HG02885 (cell line): ENCODE data around the gene ATP2B2.
"Not testable (repeated sequence)": the region's sequence is repeated elsewhere in the genome, so short reads cannot be mapped to it uniquely, and the experiment has no call there.

Source experiments
- ATAC-seq: cut with Tn5 transposase; IDR thresholded peaks from one replicate; pipeline ENCODE4 v1.9.1; 2021; ENCODE audit warnings: mild to moderate bottlenecking; ENCODE audit not compliant: unreplicated experiment, poor library complexity

Gene ATP2B2

DNA sequence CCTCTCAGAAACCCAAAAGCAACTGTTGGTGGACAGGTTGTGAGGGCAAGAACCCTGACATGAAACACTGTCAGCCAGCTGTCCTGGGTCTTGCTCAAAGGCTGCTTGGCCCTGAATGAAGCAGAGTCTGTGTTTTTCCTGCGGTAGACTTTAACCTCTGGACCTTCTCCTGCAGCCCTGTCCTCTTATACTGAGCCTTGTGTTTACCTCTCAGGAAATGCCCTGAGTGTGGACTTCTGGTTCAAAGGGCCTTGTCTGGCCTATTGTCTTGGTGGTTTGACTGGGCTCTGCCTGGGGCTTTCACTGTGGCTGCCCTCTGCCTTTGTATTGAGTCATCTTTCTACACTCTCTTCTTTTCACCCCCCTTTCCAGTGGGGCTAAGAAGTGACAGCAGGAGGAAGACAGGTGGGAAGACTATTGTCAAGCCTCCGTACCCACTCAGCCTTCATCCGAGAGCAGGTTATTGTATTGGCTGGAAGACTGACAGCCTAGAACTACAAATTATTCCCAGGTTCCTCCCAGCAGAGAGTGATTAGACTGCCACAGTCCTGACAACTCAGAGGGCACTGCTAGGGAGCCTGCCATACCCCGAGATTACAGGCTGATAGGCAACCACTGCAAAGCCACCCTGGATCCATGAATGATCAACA lies 187.9 kb downstream of the ATP2B2 start:
- ATAC-seq: no peak

DNA sequence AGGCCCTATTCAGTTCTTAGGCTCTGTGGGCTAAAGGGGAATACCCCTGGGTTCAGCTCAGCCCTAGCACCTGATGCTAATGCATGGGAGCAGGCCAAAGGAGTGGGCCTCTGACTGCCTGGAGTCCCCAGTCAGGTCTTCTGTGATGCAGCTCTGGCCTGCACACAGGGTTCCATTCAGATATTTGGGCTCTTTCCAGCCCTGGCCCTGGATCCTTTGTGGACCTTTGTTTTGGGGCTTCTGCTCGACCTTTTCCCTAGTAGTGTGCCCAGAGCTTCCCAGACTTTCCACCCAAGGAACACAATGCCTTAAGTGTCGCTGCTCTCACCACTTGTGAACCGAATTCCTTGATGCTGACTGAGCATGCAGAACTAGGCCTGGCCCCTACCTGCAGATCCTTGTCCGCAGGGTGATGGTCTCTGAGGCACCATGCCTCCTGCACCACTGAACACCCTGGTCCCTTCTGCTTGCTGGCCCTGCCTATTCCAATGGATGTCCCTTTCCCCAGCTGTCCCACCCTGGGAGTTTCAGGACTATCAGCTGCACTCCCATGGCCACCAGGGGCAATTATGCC lies 189.5 kb downstream of the ATP2B2 start:
- ATAC-seq: no peak

DNA sequence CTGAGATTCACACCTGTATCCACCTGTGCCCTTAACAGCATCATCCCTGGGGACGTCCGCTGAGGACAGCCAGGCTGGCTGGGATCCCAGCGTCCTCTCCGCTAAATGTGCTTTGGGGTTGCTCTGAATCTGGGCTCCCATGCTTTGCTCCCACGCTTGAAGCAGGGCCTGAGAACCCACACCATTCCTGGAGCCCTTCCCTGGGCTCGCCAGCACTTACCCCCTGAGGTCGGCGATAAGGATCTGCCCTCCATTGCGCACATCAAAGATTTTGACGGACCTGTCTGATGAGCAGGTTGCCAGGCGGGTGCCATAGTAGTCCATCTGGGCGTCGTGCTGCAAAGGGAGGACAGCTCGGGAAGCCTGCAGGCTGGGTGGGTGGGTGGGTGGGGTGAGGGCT lies 190.3 kb downstream of the ATP2B2 start:
- no peak for ATAC-seq

DNA sequence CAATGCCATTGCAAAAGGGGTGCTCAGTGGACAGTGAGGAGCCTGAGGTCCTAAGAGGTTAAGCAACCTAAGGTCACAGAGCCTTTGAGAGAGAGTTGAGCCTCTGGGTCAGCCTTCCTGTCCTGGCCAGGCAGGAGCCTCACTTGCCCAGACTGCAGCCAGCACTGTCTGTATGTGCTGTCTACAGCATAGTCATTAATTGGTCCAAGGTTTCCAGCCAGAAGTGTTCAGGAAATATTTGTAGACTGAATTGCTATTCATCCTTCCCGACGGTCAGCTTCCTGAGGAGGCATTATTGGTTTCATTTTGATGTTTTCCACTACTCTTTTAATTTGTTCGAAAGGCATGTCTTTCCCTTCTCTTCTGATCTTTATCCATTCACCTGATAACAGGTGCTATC lies 192.5 kb downstream of the ATP2B2 start:
- no peak for ATAC-seq

DNA sequence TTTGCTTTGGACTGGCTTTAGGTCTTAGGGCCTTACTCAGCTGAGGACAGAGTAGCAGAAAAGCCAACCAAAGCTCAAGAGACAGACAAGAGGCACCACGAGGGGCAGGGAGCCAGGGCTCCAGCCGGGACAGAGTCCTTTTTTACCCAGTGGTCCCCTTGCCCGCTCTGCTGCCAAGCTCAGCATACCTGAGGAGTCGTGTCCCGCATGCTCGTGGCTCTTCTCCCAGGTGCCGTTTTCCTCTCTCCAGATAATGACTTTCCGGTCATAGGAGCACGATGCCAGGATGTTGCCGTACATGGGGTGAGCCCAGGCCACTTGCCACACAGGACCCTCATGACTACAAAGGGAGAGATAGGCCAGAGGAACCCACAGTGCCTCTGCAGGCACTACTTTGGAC lies 193.0 kb downstream of the ATP2B2 start:
- no peak for ATAC-seq

DNA sequence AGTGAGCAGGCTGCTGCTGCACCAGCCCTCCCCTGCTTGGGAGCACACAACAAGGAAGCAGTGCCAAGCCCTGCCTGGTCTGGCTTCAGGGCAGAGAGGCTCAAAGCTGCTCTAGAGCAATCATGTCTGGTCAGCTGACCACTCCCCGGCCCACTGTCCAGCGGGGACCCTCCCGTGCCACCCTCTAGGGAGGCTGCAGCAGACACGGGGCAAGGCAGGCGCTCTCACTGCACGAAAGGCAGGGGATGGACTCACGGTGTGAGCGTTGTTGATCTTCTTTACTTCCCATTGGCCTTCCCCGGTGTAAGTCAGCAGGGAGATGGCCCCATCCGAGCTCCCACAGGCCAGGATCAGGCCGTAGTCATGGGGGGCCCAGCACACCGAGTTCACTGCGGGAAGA lies 193.7 kb downstream of the ATP2B2 start:
- no peak for ATAC-seq

DNA sequence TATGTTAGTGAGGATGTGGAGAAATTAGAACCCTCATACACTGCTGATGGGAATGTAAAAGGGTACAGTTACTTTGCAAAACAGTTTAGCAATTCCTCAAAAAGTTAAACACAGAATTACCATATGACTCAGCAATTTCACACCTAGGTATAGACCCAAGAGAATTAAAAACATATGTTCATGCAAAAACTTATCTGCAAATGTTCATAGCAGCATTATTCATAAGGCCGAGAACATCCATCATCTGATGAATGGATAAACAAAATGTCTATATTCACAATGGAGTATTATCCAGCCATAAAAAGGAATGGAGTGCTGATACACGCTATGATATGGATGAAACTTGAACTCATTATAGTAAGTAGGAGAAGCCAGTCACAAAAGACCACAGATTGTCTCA lies 194.8 kb downstream of the ATP2B2 start:
- ATAC-seq: no peak

DNA sequence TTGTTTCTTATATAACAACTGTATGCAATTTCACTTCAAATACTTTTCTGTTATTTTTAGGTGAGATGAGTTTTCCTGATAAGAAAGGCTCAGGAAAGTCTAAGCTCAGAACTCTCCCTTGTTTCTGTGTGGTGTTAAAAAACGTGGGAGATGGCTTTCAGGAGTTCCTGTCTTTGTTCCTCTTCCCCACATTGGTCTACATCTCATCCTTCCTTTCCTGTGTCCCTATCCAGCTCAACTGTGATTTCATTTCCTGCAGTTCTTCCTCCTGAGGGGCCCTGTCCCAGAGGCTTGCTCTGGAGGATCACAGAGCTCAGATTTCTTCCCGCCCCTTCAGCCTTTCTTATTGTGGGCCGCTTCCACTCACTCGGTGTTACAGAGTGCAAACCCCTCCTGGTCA lies 195.7 kb downstream of the ATP2B2 start:
- ATAC-seq: no peak

DNA sequence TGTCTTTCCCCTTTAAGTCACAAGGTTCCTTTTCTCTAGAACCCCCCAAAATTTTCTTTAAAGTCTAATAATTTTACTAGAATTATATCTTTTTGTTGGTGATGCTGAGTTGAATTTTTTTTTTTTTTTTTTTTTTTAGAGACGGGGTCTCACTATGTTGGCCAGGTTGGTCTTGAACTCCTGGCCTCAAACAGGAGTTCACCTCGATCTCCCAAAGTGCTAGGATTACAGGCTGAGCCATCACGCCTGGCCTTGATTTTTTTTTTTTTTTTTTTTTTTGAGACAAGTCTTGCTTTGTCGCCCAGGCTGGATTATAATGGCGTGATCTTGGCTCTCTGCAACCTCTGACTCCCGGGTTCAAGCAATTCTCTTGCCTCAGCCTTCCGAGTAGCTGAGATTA lies 196.7 kb downstream of the ATP2B2 start:
- ATAC-seq: no peak

DNA sequence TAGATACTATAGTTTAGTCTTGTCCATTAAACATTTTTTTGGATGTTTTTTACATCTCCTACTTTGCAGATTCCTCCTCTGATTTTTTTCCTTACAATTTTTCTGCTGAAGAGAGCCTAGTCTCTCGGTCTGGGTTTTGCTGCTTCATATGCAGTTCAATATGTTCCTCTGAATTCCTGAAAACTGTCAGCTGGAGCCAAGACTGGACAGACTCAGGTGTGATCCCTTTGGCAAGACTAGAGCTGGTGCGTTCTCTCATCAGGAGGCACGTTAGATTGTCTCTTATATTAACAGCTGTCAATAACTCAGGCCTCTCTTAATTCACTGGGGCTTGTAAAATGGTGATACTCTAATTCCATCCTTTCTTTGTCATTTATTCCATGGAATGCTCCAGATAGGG lies 199.2 kb downstream of the ATP2B2 start:
- ATAC-seq: no peak

DNA sequence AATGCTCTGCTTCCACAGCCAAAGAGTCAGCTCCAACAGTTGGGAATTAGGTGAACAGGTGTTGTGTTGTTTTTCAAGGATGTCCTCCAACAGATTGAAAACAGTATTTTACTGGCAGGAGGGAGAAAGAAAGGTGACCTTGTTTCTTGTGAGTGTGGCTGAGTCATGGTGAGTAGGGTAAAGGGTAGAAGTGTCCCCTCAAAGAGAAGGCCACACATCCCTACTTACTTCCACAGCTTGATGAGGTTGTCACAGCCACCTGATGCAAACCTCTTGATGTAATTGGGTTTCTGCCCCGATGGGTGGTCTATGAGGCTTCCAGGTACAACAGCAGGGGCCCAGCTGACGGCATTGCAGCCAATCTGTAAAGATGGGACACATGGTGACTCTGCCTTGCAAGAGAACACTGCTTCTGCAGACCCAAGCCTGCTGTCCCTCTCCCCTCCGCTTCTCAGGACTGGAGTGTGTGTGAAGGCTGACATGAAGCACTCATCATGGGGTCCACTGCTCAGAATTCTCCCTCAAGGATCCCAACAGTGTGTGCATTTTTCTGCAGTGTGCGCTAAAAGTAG lies 200.0 kb downstream of the ATP2B2 start:
- no peak for ATAC-seq

DNA sequence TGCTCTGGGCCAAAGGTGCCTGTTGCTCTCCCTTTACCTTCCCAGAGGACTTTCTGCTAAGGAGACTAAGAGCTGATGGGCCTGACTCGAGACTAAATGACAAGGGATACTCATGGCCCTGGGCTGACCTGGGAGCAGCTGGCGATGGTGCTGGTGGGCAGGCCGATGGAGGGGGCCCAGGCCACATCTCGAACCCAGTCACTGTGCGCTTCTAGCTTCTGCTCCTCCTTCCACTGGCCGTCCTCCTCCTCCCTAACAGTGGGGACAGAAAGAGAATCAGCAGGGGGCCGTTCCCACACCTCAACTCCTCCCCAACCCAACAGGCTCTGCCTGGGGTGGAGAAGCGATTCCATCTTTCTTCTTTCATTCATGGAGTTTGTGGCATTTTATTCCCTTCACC lies 200.5 kb downstream of the ATP2B2 start:
- ATAC-seq: no peak

DNA sequence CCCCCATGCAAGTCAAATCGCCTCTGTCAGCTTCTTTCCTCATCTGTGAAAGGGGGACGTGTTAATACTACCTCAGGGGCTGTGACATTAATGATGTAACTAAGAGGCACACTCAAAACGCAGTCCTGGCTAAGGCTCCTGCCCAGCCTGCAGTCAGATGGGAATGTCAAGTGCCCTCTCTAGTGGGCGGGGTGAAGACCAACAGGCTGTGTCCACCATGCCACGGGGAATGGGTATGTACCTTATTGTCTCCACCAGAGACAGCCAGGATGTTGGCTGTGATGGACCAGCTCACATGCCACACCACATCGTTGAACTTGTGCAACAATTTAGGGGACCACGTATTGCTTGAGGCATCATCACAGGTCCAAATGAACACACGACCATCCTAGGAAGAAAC lies 201.6 kb downstream of the ATP2B2 start:
- no peak for ATAC-seq

DNA sequence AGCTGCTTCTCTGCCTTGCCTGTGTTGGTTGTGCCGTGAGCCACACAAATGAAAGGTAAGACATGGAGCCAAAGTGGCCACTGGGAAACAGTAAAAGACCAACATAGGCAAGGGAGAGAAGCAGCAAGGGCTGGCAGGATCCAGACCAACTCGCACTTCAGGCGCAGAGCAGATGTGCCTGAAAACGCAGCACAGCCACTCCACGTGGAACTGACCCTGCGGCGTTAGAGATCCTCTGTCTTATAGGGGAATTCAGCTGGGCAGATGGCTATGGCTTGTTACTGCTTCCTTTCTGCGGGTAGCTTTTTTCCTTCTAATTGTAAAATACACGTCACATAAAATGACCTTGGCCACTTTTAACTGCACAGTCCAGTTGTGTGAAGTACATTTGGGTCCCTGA lies 202.3 kb downstream of the ATP2B2 start:
- no peak for ATAC-seq

DNA sequence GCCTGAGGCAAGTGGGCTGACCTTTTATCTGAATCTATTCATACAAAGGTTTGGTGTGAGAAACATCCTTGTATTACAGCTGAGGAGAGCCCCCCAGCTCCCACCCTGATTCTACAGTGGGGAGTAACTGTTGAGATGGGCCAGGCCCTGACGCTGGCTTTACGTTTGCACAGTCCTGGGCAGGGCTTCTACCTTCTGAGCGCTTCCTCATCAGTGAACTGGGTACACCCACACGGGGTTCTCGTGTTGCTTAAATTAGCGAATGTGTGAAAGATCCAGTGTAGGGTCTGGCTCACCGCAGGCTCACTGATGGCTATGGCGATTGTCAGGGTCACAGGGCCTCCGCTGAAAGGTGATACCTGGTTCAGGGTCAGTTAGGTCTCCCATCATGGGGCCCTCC lies 205.3 kb downstream of the ATP2B2 start:
- no peak for ATAC-seq

DNA sequence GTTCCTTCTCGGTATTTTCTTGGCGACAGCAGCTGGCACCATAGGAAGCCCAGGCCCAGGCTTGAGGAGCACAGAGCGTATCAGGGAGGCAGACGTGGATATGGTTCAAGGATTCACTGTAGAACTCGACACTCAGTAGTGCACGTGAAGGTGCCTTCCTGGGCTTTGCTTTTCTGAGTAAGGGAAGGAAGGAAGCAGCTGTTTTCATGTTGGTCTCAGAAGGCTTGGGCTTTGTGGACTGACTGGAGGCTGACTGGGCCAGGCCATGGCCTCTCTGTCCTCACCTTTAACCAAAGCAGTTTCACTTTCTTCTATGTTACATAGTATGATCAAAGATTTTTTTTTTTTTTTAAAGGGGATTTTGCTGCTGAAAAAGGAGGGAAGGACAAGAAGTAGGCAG lies 205.7 kb downstream of the ATP2B2 start:
- ATAC-seq: no peak

DNA sequence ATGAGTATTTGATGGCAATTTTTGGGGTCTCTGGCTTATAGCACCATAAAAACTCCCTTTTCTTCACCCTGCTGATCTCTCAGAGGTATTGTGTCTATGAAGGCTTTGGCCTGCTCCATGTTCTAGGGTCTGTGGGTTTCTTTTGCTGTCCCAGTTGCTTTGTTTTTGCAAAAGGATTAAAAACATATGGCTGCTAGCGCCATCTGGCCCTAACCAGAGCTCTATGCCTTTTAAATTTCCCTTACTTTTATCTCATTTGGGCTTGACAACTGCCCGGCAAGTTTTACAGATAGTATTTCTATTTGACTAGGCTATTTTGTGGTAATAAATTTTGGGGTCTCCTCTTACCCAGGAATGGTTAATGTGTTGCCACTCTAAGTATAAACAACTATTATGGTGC lies 206.2 kb downstream of the ATP2B2 start:
- no peak for ATAC-seq

DNA sequence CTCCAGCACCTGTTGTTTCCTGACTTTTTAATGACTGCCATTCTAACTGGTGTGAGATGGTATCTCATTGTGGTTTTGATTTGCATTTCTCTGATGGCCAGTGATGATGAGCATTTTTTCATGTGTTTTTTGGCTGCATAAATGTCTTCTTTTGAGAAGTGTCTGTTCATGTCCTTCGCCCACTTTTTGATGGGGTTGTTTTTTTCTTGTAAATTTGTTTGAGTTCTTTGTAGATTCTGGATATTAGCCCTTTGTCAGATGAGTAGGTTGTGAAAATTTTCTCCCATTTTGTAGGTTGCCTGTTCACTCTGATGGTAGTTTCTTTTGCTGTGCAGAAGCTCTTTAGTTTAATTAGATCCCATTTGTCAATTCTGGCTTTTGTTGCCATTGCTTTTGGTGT lies 207.3 kb downstream of the ATP2B2 start:
- ATAC-seq: not testable (repeated sequence)

DNA sequence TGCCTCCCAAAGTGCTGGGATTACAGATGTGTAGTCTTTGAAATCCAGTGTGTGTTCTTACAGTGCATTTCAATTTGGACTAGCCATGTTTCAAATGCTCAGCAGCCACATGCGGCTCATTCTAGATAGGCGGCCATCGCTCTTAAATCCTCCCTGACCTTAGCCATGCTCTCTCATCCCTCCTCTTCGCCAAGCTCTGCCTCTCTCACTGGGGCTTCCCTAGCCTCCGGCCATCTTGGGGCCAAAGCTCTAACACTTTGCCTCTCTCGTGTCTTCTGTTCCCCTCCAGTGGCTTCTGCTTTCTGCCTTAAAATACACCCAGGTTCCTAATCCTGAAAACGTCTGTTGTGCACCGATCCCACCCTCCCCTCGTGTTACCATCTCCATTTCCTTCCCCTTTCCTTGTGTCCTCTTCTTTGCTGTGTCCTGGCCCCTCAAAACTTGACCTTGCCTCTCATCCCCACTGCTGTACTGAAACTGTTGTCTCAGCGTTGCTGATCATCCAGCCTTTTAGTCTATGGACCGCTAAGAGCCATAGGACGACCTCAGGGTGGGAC lies 211.3 kb downstream of the ATP2B2 start:
- ATAC-seq: no peak

DNA sequence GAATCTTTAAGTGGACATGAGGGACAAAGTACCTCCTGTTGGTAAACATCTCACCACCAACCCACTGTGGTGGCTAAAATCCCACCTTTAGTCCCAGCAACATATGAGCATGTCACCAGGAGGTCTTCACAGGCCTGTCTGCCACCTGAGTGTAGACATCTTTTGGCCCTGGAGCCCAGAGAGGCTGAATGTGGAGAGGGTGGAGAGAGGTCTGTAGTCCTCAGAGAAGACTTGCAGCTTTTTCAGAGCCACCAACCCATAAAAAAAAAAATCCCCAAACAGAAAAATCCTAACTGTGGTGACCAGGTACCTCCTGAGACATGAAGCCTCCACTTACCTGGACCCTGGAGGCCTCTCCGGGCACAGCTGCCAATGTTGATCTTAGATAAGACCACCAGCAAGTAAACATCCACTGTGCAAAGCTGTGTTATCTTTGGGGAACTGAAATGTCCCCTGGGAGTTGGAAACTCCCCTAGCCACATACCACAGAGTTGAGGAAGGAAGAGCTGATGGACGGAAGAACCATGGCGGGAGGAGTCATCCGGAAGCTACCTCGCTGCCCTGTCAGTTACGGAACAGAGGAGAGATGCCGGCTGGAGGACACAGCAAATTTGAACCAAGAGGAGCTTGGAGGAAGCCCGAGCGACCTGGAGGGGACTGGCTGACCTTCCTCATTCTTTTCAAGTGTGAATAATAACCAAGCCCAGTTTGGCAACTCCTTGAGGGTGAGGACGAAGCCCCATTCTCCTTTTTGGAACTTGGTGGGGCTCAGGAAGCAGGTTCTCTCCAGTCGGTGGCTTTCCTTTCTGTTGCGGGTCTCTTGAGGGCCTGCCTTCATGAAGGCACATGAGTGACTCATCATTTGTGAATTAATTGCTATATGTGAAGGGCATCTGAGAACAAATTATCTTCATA lies 212.6 kb downstream of the ATP2B2 start, which contains the start of gene GHRL:
Gene GHRL (minus strand): TSS at position 443 of the 915 bp plus-strand sequence. CDS start 2,767 bp downstream, outside the sequence.
- peak; percentile 77 for ATAC-seq

DNA sequence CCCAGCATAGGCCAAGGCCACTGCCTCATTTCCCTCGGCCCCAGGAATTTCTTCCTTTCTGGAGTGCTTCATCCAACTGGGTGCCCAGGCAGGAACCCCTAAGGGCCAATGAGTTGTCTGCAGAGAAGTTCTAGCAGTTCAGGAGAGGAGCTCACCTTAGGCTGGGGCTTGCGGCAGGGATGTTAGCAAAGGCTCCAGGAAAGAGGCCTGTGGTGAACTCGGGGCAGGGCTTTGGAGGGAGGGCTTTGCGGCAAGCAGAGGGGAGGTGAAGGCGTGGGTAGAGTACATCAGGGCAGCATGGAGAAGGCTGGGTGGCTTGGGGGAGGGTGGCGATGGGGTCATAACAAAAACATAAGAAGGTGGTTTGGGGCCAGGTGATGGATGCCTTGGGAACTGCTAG lies 213.7 kb downstream of the ATP2B2 start:
- ATAC-seq: no peak
